Cardiac septum (tissue), 1 donor: Measurements from ENCODE around the gene SH2D2A. TPM values are rescaled to one million over a fixed set of nuclear protein-coding genes. Genes with fewer than 3 reads are reported as not detected.
"Not testable (repeated sequence)": the region's sequence is repeated elsewhere in the genome, so short reads cannot be mapped to it uniquely, and the experiment has no call there.

Experiments
- DNase-seq: peaks from one replicate; pipeline ENCODE4 v3.0.0-alpha.2; 2020; ENCODE audit warnings: low spot score
- intact Hi-C: fragments of 100-400 bp; cut with DNase I; formaldehyde crosslinking; loops from one replicate; pipeline ENCODE4 v1.14.0; 2022
- total RNA-seq: library from RNA; stranded (reverse); fragmentation: NEBNext Ultra II Directional; extraction: Animal tissue kit (Norgen Biotek cat#: 25700); gene quantifications from one replicate; pipeline ENCODE4 v1.2.1, GENCODE V29; 2021
- donor health status: DM: no; HTN: no; CAD: no.

Gene SH2D2A
- total RNA-seq, 1 donor from 2014 or later: 1.4 TPM

- no peak for DNase-seq
Measured at GRCh38 chr1:156760796-156761104, 55.9 kb downstream of the SH2D2A start.

GRCh38 chr1:156760092-156760795 is 56.4 kb downstream of the SH2D2A start:
- intact Hi-C loops: loop anchor here (10.0 kb wide), 1 partner anchor 285 kb away; the partner anchor contains the start of gene ARHGEF11
- DNase-seq: no peak

More at GRCh38 chr1:156760796-156761104, 55.9 kb downstream of the SH2D2A start:
- intact Hi-C loops: loop anchor here (10.0 kb wide), 1 partner anchor 284 kb away; the partner anchor contains the start of gene ARHGEF11

GRCh38 chr1:156757572-156758253 is 58.9 kb downstream of the SH2D2A start:
- DNase-seq, intact Hi-C loops: not testable (repeated sequence)

- DNase-seq: no peak
- intact Hi-C loops: no loop called here
Measured at GRCh38 chr1:156756355-156756754, 60.3 kb downstream of the SH2D2A start.

Other genes starting within 250 kb of the SH2D2A start
- gene IQGAP3, start 244.3 kb downstream of the SH2D2A start, total RNA-seq: 0.16 TPM
- gene TTC24, start 237.1 kb downstream of the SH2D2A start, total RNA-seq: not detected
- 91.4 TPM for gene NAXE, start 225.1 kb downstream of the SH2D2A start, total RNA-seq
- gene GPATCH4, start 215.4 kb downstream of the SH2D2A start, total RNA-seq: 15.5 TPM
- gene HAPLN2, start 197.4 kb downstream of the SH2D2A start, total RNA-seq: 0.43 TPM
- gene BCAN, start 174.7 kb downstream of the SH2D2A start, total RNA-seq: 0.16 TPM
- 699 TPM for gene NES, start 139.4 kb downstream of the SH2D2A start, total RNA-seq
- 3.7 TPM for gene CRABP2, start 111.3 kb downstream of the SH2D2A start, total RNA-seq
- gene METTL25B, start 88.4 kb downstream of the SH2D2A start, total RNA-seq: 14.7 TPM
- 12.4 TPM for gene ISG20L2, start 88.1 kb downstream of the SH2D2A start, total RNA-seq
- 66.1 TPM for gene MRPL24, start 75.8 kb downstream of the SH2D2A start, total RNA-seq
- 131 TPM for gene HDGF, start 65.2 kb downstream of the SH2D2A start, total RNA-seq
- gene PRCC, start 49.3 kb downstream of the SH2D2A start, total RNA-seq: 44.5 TPM
- 0.24 TPM for gene INSRR, start 42.3 kb upstream of the SH2D2A start, total RNA-seq
- 1.4 TPM for gene NTRK1, start 44.0 kb upstream of the SH2D2A start, total RNA-seq
- 5.6 TPM for gene PEAR1, start 76.9 kb upstream of the SH2D2A start, total RNA-seq
- not detected for gene LRRC71, start 103.8 kb upstream of the SH2D2A start, total RNA-seq
- gene ARHGEF11, start 228.9 kb upstream of the SH2D2A start, total RNA-seq: 29.8 TPM